H1 (cell line): ENCODE measurements around the gene RAD51C. TPM values are rescaled to one million over a fixed set of nuclear protein-coding genes. Genes with fewer than 3 reads are reported as not detected.

Source experiments
- CTCF ChIA-PET: fragments of 300-600 bp; sonication (Branson Sonifier 250); formaldehyde crosslinking; loops from one replicate; lab custom pipeline; 2021; ENCODE audit not compliant: partially characterized antibody; lab: Charles Lee
- POLR2A ChIA-PET: fragments of 300-600 bp; sonication (Branson Sonifier 250); formaldehyde crosslinking; loops from one replicate; lab custom pipeline; 2021; ENCODE audit warnings: inconsistent platforms; ENCODE audit not compliant: partially characterized antibody; lab: Charles Lee
- DNase-seq, 2 experiments: peaks; one replicate each; pipeline versions ENCODE4 v3.0.0 to v3.0.0-alpha.2; 2010 to 2022; ENCODE audit warnings: low spot score in 2 of 2, low read depth in 1 of 2, mixed read lengths in 1 of 2
- FAIRE-seq: peaks from 2 replicates; lab custom pipeline; 2011; peaks lifted over from hg19 to GRCh38; lab: Jason Lieb, UNC
- H2AFZ ChIP-seq: 2 replicates; pipeline ENCODE4 v1.8.1; 2012; ENCODE audit warnings: low read length, inconsistent platforms
- H2AK5ac ChIP-seq: 2 replicates; pipeline ENCODE4 v1.6.1; 2013; ENCODE audit warnings: low read depth, low read length
- H2BK120ac ChIP-seq: replicated peaks from 2 replicates; pipeline ENCODE3; 2013; ENCODE audit warnings: low read depth, low read length, inconsistent platforms
- H2BK12ac ChIP-seq: 2 replicates; pipeline ENCODE4 v1.6.1; 2013; ENCODE audit warnings: low read depth, low read length
- H2BK15ac ChIP-seq: 2 replicates; pipeline ENCODE4 v1.6.1; 2013; ENCODE audit warnings: low read length
- H2BK20ac ChIP-seq: 2 replicates; pipeline ENCODE4 v1.6.1; 2013; ENCODE audit warnings: low read length
- H2BK5ac ChIP-seq: 2 replicates; pipeline ENCODE4 v1.6.1; 2013; ENCODE audit warnings: low read depth, low read length
- H3K14ac ChIP-seq: 2 replicates; pipeline ENCODE4 v1.6.1; 2013; ENCODE audit warnings: inconsistent platforms; ENCODE audit not compliant: insufficient read length
- H3K18ac ChIP-seq: 2 replicates; pipeline ENCODE4 v1.6.1; 2013; ENCODE audit warnings: low read length; ENCODE audit errors: extremely low read depth
- H3K23ac ChIP-seq: 2 replicates; pipeline ENCODE4 v1.6.1; 2013; ENCODE audit warnings: inconsistent platforms; ENCODE audit not compliant: insufficient read length
- H3K23me2 ChIP-seq: 2 replicates; pipeline ENCODE4 v1.6.1; 2013; ENCODE audit warnings: low read depth, low read length
- H3K27ac ChIP-seq: 2 replicates; pipeline ENCODE4 v1.6.1; 2011; ENCODE audit warnings: low read depth, low read length, inconsistent platforms
- H3K27me3 ChIP-seq, 4 experiments: replicated peaks in 1 of 4; 1 replicate in 1 of 4; 2 replicates in 3 of 4; pipeline versions ENCODE4 v1.6.1 to v1.8.1; 2011 to 2013; ENCODE audit warnings: low read length in 3 of 4, mild to moderate bottlenecking in 3 of 4, inconsistent platforms in 2 of 4, mixed read lengths in 2 of 4, moderate library complexity in 1 of 4; ENCODE audit not compliant: control insufficient read depth in 3 of 4, insufficient read depth in 3 of 4; ENCODE audit errors: extremely low read depth in 1 of 4
- H3K36me3 ChIP-seq, 4 experiments: 2 replicates each; pipeline versions ENCODE4 v1.6.1 to v1.8.1; 2011 to 2013; ENCODE audit warnings: mild to moderate bottlenecking in 4 of 4, low read length in 3 of 4, moderate library complexity in 2 of 4, control low read depth in 1 of 4, inconsistent platforms in 1 of 4; ENCODE audit not compliant: insufficient read depth in 4 of 4, control insufficient read depth in 2 of 4
- H3K4ac ChIP-seq: replicated peaks from 2 replicates; pipeline ENCODE3; 2013; ENCODE audit warnings: low read length, low read depth, mixed read lengths, inconsistent platforms; ENCODE audit not compliant: insufficient read length
- H3K4me1 ChIP-seq, 4 experiments: replicated peaks in 1 of 4; 1 replicate in 1 of 4; 2 replicates in 3 of 4; pipeline versions ENCODE4 v1.6.1 to v1.8.1; 2011 to 2013; ENCODE audit warnings: low read length in 3 of 4, inconsistent platforms in 2 of 4, mixed read lengths in 1 of 4; ENCODE audit not compliant: insufficient read depth in 4 of 4, control insufficient read depth in 3 of 4
- H3K4me2 ChIP-seq, 2 experiments: 2 replicates each; pipeline versions ENCODE4 v1.6.1 to v1.8.1; 2011 to 2013; ENCODE audit warnings: low read depth in 2 of 2, low read length in 2 of 2, control low read depth in 1 of 2, inconsistent platforms in 1 of 2, mild to moderate bottlenecking in 1 of 2; ENCODE audit not compliant: insufficient read depth in 1 of 2
- H3K4me3 ChIP-seq, 4 experiments: fragments of 200-600, 300-600 bp in 1 of 4; sonication (generic), shearing (Covaris generic), sonication (Bioruptor Twin) in 1 of 4; 2 replicates each; pipeline versions ENCODE4 v1.5.1 to v1.8.1; 2011 to 2016; ENCODE audit warnings: low read length in 4 of 4, low read depth in 3 of 4, control low read depth in 2 of 4, inconsistent platforms in 2 of 4, mild to moderate bottlenecking in 2 of 4, mixed read lengths in 1 of 4, moderate library complexity in 1 of 4; ENCODE audit not compliant: insufficient read depth in 2 of 4; ENCODE audit errors: extremely low read depth in 1 of 4
- H3K56ac ChIP-seq: replicated peaks from 2 replicates; pipeline ENCODE3; 2013; ENCODE audit warnings: low read depth, mild to moderate bottlenecking, mixed read lengths, low read length, inconsistent platforms; ENCODE audit not compliant: insufficient read length
- H3K79me1 ChIP-seq: 2 replicates; pipeline ENCODE4 v1.6.1; 2013; ENCODE audit warnings: low read depth, low read length, control low read depth
- H3K79me2 ChIP-seq, 2 experiments: 2 replicates each; pipeline versions ENCODE4 v1.6.1 to v1.8.1; 2012 to 2013; ENCODE audit warnings: low read length in 2 of 2, mild to moderate bottlenecking in 2 of 2, inconsistent platforms in 1 of 2; ENCODE audit not compliant: insufficient read depth in 2 of 2, control insufficient read depth in 1 of 2
- H3K9ac ChIP-seq, 4 experiments: replicated peaks in 1 of 4; 1 replicate in 1 of 4; 2 replicates in 3 of 4; pipeline versions ENCODE4 v1.6.1 to v1.8.1; 2011 to 2013; ENCODE audit warnings: low read depth in 3 of 4, low read length in 3 of 4, control low read depth in 2 of 4, mild to moderate bottlenecking in 2 of 4, moderate library complexity in 2 of 4, inconsistent platforms in 1 of 4; ENCODE audit errors: extremely low read depth in 1 of 4
- H3K9me3 ChIP-seq, 2 experiments: 2 replicates each; pipeline versions ENCODE4 v1.6.1 to v1.8.1; 2012 to 2013; ENCODE audit warnings: mild to moderate bottlenecking in 2 of 2, moderate library complexity in 2 of 2, control low read depth in 1 of 2, inconsistent platforms in 1 of 2, low read depth in 1 of 2, low read length in 1 of 2, mixed read lengths in 1 of 2; ENCODE audit not compliant: insufficient read depth in 2 of 2
- H4K20me1 ChIP-seq, 2 experiments: replicated peaks in 1 of 2; 2 replicates each; pipeline versions ENCODE3 to v1.8.1; 2011 to 2013; ENCODE audit warnings: inconsistent platforms in 2 of 2, low read length in 2 of 2, mild to moderate bottlenecking in 1 of 2; ENCODE audit not compliant: insufficient read depth in 2 of 2, control insufficient read depth in 1 of 2
- H4K5ac ChIP-seq: 2 replicates; pipeline ENCODE4 v1.6.1; 2013; ENCODE audit warnings: low read length, low read depth, mixed read lengths, inconsistent platforms; ENCODE audit not compliant: insufficient read length
- H4K8ac ChIP-seq: 2 replicates; pipeline ENCODE4 v1.8.0; 2013; ENCODE audit warnings: mild to moderate bottlenecking, moderate library complexity, low read length, inconsistent platforms; ENCODE audit not compliant: insufficient read depth; ENCODE audit errors: extremely low read depth
- H4K91ac ChIP-seq: replicated peaks from 2 replicates; pipeline ENCODE3; 2013; ENCODE audit warnings: low read length, mixed read lengths, inconsistent platforms; ENCODE audit not compliant: insufficient read length
- ASH2L ChIP-seq: fragments of 200-600, 300-600 bp; sonication (generic); IDR thresholded peaks from one replicate; pipeline ENCODE4 v1.7.1; 2017; ENCODE audit warnings: low read length
- BRCA1 ChIP-seq: IDR thresholded peaks from 2 replicates; pipeline ENCODE4 v1.6.1; 2012; ENCODE audit warnings: low read depth, low read length, improper control_type of control experiment
- CHD2 ChIP-seq: IDR thresholded peaks from 2 replicates; pipeline ENCODE4 v1.6.1; 2012; ENCODE audit warnings: low read length, improper control_type of control experiment
- GABPA ChIP-seq: IDR thresholded peaks from 2 replicates; pipeline ENCODE4 v1.6.1; 2011; ENCODE audit warnings: mild to moderate bottlenecking, low read length, moderate library complexity, borderline replicate concordance; ENCODE audit not compliant: insufficient read depth
- HDAC6 ChIP-seq: IDR thresholded peaks from one replicate; pipeline ENCODE4 v1.7.1; 2012; ENCODE audit warnings: low read depth, mild to moderate bottlenecking, inconsistent platforms, low read length, moderate library complexity
- JUN ChIP-seq: IDR thresholded peaks from 2 replicates; pipeline ENCODE4 v1.6.1; 2011; ENCODE audit warnings: low read depth, mild to moderate bottlenecking, improper control_type of control experiment, low read length
- JUND ChIP-seq: IDR thresholded peaks from 2 replicates; pipeline ENCODE4 v1.6.1; 2011; ENCODE audit warnings: mild to moderate bottlenecking, improper control_type of control experiment, low read length
- KDM4A ChIP-seq: IDR thresholded peaks from one replicate; pipeline ENCODE4 v1.7.1; 2012; ENCODE audit warnings: low read depth, mild to moderate bottlenecking, moderate library complexity, low read length, inconsistent platforms; ENCODE audit not compliant: severe bottlenecking
- NRF1 ChIP-seq: IDR thresholded peaks from 2 replicates; pipeline ENCODE4 v1.6.1; 2011; ENCODE audit warnings: mild to moderate bottlenecking, low read depth, low read length, improper control_type of control experiment
- PHF8 ChIP-seq: fragments of 200-600 bp; sonication (generic); conservative IDR thresholded peaks from 2 replicates; pipeline ENCODE4 v1.7.1; 2012; ENCODE audit warnings: low read depth, mild to moderate bottlenecking, inconsistent platforms, low read length, moderate library complexity
- POLR2A ChIP-seq, 2 experiments: IDR thresholded peaks; 1 replicate in 1 of 2; 2 replicates in 1 of 2; pipeline ENCODE4 v1.6.1; 2011; ENCODE audit warnings: low read depth in 2 of 2, low read length in 2 of 2, mild to moderate bottlenecking in 2 of 2; ENCODE audit errors: control extremely low read depth in 1 of 2
- RFX5 ChIP-seq: IDR thresholded peaks from 2 replicates; pipeline ENCODE4 v1.6.1; 2011; ENCODE audit warnings: low read depth, low read length, improper control_type of control experiment, borderline replicate concordance
- RXRA ChIP-seq: IDR thresholded peaks from 2 replicates; pipeline ENCODE4 v1.6.1; 2011; ENCODE audit warnings: low read depth, mild to moderate bottlenecking, low read length, moderate library complexity; ENCODE audit not compliant: insufficient read depth
- SIN3A ChIP-seq, 2 experiments: IDR thresholded peaks in 1 of 2; conservative IDR thresholded peaks in 1 of 2; 2 replicates each; pipeline ENCODE4 v1.6.1; 2011 to 2012; ENCODE audit warnings: low read length in 2 of 2, improper control_type of control experiment in 1 of 2, low read depth in 1 of 2, mild to moderate bottlenecking in 1 of 2
- SP2 ChIP-seq: IDR thresholded peaks from 2 replicates; pipeline ENCODE4 v1.6.1; 2012; ENCODE audit warnings: mild to moderate bottlenecking, low read length, inconsistent platforms
- YY1 ChIP-seq: IDR thresholded peaks from 2 replicates; pipeline ENCODE4 v1.6.1; 2011; ENCODE audit warnings: low read depth, mild to moderate bottlenecking, low read length
- WGBS, 2 experiments: shearing (Covaris generic) in 1 of 2; methylation state at CpG; one replicate each; pipeline versions ENCODE4 v1.1.6 to v1.1.7; 2013 to 2015; ENCODE audit warnings: low lambda C conversion rate in 2 of 2, mixed read lengths in 2 of 2, inconsistent platforms in 1 of 2, low coverage in 1 of 2, missing lambda C conversion rate in 1 of 2; ENCODE audit not compliant: insufficient replicate concordance in 2 of 2, insufficient coverage in 1 of 2, insufficient read length in 1 of 2; ENCODE audit errors: extremely low coverage in 1 of 2, missing lambda C conversion rate in 1 of 2; 5-methylcytosine and 5-hydroxymethylcytosine counted together
- polyA plus RNA-seq, 7 experiments: library from polyadenylated mRNA; depleted of rRNA in 3 of 7; stranded (reverse) in 5 of 7; unstranded in 2 of 7; fragments of >200 nt in 5 of 7; fragments of 200-250 nt in 2 of 7; gene quantifications; 1 replicate in 5 of 7; 2 replicates in 1 of 7; 4 replicates in 1 of 7; pipeline versions ENCODE4 v1.2.1 to v1.2.3, GENCODE V29; 2011 to 2013; ENCODE audit warnings: missing spikeins in 2 of 7, mixed read lengths in 2 of 7
- total RNA-seq: library from RNA; stranded (reverse); fragmentation: NEBNext Ultra II Directional; extraction: Animal tissue kit (Norgen Biotek cat#: 25700); gene quantifications from 2 replicates; pipeline ENCODE4 v1.2.1, GENCODE V29; 2021

Gene RAD51C
- total and polyA plus RNA-seq, 2 of the 8 experiments (the other 6 are each of a cell fraction or from before 2014, with no cell fraction given): 10.4 to 21.7 TPM

GRCh38 chr17:58702708-58703107 is 10.3 kb downstream of the RAD51C start:
- H2BK12ac ChIP-seq: no peak overlapping the region
- H2BK5ac ChIP-seq: no peak overlapping the region
- H3K9me3 ChIP-seq: no peaks in the 10 kb centered on the region
- WGBS, 2 experiments: 94% methylated on average over 8 of the region's 8 CpGs; no CpG with 5 or more reads in 1 of the 2 experiments
- H3K79me1 ChIP-seq: no peaks in the 10 kb centered on the region
- no peak overlapping the region for H2BK20ac ChIP-seq
- FAIRE-seq: no peak
- no peak for DNase-seq
- peaks cover 0 to 3% of the 10 kb centered on the region in 2 experiments for H4K20me1 ChIP-seq
- H4K91ac ChIP-seq: no peak overlapping the region
- no peak overlapping the region for H3K18ac ChIP-seq
- H3K9ac ChIP-seq: no peak overlapping the region
- POLR2A ChIA-PET: interaction anchor here (0.7 to 1.5 kb wide), 2 partner anchors 10 to 71 kb away, joined by 3 to 4 read pairs; partner anchors contain the start of gene RAD51C
- no peak overlapping the region for H3K4me2 ChIP-seq
- H3K27ac ChIP-seq: no peak overlapping the region
- no peaks in the 10 kb centered on the region for H3K27me3 ChIP-seq
- no peak overlapping the region for H4K8ac ChIP-seq
- H3K23ac ChIP-seq: no peak overlapping the region
- no peaks in the 10 kb centered on the region for H3K23me2 ChIP-seq
- no peaks in the 10 kb centered on the region for H3K4me1 ChIP-seq
- H3K56ac ChIP-seq: no peak overlapping the region
- no peaks in the 10 kb centered on the region for H3K79me2 ChIP-seq
- H3K4ac ChIP-seq: no peak overlapping the region
- no peak overlapping the region for H2AK5ac ChIP-seq
- H3K14ac ChIP-seq: no peak overlapping the region
- no peak overlapping the region for H2BK120ac ChIP-seq
- H3K4me3 ChIP-seq: no peak overlapping the region
- H2AFZ ChIP-seq: no peak overlapping the region
- no peaks in the 10 kb centered on the region; a peak in 1 of 8 replicates for H3K36me3 ChIP-seq
- H2BK15ac ChIP-seq: no peak overlapping the region
- H4K5ac ChIP-seq: no peak overlapping the region
- CTCF ChIA-PET: interaction anchor here (0.9 to 2.7 kb wide), 3 partner anchors 8 to 124 kb away, joined by 3 to 8 read pairs (median 7); no protein-coding TSS in a partner anchor
- TF ChIP-seq HDAC6 (no peak), CHD2 (no peak), YY1 (no peak), GABPA (no peak), BRCA1 (no peak), POLR2A (IDR thresholded peaks at IDR 0.05; ENCODE audit: control extremely low read depth in 1 of 2, low read depth in 2 of 2, low read length in 2 of 2) (no peak), KDM4A (no peak), NRF1 (no peak), JUND (no peak), ASH2L (no peak), JUN (no peak), SIN3A (conservative IDR thresholded peaks at IDR 0.05 in 1 of 2, IDR thresholded peaks at IDR 0.05 in 1 of 2; ENCODE audit: low read depth in 1 of 2, low read length in 2 of 2) (no peak), RFX5 (no peak), PHF8 (no peak), SP2 (no peak), RXRA (no peak)
